Measurements from ENCODE around the gene LMBR1.
"Not testable (repeated sequence)": the region's sequence is repeated elsewhere in the genome, so short reads cannot be mapped to it uniquely, and the experiment has no call there.

The LMBR1 gene

DNA sequence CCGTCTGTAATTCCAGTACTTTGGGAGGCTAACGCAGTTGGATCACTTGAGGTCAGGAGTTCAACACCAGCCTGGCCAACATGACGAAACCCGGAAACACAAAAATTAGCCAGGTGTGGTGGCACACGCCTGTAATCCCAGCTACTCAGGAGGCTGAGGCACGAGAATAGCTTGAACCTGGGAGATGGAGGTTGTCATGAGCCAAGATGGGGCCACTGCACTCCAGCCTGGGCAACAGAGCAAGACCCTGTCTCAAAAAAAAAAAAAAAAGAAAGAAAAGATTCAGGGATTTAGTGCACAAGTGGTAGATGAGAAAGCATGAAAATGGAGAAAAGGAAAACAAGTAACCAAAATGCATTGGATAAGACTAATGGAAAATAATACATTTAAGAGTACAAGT, 49.4 kb downstream of the LMBR1 start:
- not testable (repeated sequence) for DNase-seq

DNA sequence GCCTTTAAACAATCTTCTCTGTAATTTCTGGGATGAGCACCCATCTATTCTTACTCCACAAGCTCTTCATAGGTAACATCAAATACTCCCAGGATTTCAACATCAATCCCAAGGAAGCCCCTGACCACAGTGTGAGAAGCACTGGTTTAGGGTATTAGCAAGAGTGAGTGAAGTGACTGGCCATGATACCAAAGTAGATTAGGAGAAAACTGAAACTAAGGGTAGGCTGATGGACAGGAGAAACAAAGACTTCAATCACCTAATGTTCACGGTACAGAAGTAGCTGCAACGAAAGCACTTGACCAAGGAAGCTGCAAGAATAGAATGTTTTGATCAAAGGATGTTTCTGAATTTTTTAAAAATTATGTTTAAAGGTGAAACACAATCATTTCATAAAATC, 49.8 kb downstream of the LMBR1 start:
- DNase-seq = no peak

DNA sequence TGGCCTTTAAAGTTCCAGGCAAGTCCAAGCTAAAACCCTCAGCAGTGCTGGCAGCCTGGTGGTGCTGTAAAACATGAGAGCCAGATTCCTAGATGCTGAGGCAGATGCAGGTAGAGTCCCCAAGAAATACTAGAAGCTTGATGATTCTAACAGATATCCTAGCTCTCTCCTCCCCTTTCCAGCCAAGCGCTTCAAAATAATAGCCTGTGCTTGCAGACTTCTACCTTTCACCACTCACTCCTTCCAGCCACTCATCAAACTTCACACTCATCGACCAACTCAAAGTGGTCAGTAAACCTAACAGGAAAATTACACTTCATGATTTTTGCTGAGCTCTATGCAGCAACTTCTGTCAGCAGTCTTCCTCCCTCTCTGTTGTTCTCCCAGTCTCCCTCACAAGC, 50.2 kb downstream of the LMBR1 start:
- no peak for DNase-seq

DNA sequence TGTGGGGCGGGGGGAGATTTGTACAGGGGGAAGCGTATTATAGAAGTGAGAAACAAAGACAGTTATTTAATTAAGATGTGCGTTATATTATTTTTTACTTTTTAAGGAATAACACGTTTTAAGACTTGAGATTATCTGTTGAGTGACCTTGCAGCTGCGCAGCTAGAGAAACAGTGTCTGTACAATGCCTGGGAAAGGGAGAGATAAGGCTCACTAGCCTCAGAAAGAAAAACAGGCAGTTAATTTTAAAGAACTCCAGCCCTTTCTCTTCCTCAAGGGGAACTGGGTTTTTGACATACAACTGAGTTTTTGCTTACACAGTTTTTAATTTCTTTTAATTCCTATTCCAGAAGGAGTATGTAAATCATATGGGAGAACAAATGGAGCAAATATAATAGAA, 50.7 kb downstream of the LMBR1 start:
- DNase-seq = no peak

DNA sequence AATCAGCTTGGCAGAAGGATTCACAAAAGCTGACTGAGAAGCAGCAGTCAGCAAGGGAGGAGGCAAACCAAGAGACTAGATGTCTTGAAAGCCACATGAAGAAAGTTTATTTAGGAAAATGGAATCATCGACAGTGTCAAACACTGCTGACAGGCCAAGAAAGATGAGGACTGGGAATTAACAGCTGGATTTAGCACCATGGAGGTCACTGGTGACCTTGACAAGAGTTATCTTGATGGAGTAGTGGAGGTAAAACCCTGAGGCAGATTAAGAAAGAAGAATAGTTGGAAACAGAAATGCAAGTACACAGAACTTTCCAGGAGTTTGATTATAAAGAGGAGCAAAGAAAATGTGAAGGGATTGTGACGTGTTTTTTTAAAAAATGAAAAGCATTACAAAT, 51.5 kb downstream of the LMBR1 start:
- DNase-seq = no peak

DNA sequence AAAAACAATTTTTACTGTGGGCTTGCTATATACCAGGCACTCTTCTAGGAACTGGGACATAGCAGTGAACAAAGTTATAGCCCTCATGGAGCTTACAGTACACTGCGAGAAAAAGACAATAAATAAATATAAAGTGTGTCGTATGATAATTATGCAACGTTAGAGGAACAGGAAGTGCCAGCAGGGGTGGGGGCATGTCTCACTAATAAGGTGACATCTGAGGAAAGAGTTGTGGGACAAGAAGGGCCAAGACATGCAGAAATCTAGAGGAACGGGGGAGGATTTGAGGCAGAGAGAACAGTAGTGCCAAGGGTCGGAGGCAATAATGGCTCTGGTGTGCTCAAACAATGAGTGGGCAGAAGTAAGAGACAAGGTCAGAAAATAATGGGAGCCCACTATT, 52.8 kb downstream of the LMBR1 start:
- DNase-seq = no peak

DNA sequence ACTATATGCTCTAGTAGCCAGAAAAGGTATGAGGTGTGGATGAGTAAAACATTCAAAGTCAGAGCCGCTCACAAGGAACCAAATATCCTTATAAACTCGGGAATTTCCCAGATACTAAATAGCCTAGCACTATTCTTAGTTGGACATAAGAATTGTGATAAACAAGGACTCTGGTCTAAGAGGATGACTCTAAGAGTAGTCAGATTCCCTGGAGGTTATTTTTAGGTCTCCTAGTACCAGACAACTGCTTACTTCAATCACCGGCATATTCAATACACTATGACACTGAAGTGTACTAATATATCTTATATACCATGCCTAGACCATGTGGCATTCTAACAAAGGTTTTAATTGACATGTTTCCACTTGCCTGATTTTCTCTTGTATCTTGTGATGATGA, 56.5 kb downstream of the LMBR1 start:
- no peak for DNase-seq

DNA sequence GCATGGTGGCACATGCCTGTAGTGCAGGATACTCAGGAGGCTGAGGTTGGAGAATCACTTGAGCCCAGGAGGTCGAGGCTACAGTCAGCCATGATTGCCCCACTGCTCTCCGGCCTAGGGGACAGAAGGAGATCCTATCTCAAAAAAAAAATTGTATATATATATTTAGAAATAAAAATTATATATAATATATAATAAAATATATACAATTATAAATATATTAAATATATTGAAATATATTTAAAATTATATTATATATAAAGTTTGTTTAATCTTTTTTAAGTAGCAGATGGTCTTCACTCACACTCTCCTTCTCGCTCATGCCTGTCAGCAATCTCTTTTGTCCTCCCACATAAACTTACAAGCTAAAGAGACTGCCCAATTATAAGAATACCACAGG, 58.5 kb downstream of the LMBR1 start:
- no peak for DNase-seq

DNA sequence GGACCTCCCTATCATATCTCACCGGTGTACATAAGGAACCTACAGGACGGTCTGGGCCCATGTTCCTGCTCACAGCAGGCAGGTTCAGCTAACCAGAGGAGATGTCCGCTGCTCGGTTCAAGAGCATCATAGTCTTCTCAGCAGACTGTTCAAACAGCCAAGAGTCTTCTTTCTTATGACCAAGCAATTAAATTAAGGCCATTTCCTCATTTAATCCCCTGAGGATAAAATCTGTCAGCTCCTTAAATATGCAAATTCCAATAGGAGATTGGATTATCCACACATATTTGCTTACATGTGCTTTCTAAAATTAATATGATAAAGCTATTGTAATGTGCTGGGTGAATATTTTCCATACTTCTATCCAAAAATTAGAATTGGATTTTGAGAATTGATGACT, 59.7 kb downstream of the LMBR1 start:
- DNase-seq = no peak

DNA sequence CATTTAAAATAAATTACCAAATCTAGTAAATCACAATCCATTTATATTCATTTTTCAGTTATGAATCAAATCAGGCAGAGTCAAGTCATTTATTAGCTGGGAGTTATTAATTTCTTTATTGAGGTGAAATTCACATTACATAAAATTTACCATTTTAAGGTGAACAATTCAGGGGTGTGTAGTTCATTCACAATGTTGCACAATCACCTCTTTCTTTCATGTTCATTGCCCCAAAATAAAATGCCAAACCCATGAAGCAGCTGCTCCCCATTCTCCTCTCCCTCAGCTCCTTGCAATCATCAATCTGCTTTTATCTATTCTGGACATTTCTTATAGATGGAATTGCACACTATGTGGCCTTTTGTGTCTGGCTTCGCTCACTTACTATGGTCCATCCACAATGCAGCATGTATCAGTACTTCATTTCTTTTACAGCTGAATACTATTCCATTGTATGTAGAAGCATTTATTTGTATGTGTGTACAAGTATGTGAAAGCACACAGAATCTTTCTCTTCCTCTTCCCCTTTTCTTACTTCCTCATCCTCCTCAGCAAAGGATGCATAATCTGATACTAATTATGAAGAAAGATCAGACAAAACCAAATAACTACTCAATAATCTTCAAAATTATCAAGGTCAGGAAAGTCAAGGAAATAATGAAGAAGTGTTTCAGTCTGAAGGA, 60.6 kb downstream of the LMBR1 start:
- DNase-seq = no peak

DNA sequence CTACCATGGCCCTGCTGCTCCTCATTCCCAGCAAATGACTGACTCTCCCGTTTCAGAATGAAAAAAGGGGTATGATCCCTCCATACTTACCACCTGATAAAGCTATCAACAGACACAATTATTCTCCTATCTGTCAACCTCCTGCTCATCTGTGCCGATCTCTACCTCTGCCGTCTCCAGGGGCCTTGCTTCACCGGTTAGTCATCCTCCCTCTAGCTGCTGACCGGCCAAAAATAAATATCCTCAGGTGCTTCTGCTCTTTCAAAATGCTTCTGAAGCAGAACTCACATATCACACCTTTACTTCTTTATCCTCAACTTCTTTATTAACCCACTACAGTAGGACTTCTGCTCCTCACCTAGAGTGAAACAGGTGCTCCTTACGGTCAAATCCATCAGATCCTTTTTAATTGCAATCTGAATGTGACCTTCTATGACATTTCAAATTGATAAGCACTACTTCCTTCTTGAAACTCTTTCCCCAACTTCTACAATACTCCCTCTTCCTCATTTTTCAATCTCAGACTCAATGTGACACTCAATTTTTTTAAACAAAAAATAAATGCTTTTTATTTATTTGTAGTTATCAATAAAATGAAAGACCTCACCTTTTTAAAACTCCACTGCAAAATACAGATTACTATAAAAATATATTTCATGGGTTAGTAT, 63.2 kb downstream of the LMBR1 start:
- no peak for DNase-seq

DNA sequence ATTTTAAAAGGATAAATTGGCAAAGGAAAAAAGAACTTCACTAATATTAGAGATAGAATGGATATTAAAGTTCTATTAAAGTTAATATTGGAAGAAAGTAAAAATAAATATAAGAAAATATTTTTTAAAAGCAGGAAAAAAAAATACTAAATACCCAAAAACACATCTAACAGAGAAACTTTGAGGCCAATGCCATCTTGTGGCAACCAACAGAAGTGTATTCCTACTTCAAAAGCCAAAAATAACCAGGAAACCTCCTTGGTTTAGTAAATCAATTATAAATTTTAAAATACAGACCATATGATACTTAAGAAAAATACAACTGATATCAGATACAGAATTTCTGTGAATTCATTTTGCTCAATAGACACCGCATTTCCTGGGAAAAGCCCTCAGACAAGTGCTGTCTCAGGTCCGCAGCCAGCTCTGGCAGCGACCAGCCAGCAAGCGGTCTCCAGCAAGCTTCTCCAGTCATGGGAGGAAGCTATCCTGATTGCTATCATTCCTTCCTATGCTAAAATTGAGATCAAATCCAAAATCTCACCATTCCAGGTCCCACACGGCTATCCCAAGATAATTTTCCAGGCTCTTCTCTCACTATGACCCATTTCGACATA, 65.3 kb downstream of the LMBR1 start:
- DNase-seq = no peak

DNA sequence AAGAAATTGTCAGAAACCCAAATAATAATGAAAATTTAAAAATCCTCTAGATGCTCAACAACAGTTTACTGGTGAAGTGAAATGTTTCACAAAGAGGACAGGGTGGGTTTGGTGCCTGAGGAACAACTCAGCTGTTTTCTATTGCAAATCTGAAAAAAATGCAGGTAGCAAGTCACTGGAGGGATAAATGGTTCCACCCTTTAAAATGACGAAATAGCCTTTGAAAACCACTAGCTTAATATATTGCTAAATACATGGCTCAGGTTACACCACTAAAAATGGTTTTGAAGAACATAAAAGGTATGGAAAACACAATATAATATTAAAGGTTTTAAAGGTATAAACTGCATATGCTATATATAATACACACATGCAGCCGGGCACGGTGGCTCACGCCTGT, 69.5 kb downstream of the LMBR1 start:
- no peak for DNase-seq

DNA sequence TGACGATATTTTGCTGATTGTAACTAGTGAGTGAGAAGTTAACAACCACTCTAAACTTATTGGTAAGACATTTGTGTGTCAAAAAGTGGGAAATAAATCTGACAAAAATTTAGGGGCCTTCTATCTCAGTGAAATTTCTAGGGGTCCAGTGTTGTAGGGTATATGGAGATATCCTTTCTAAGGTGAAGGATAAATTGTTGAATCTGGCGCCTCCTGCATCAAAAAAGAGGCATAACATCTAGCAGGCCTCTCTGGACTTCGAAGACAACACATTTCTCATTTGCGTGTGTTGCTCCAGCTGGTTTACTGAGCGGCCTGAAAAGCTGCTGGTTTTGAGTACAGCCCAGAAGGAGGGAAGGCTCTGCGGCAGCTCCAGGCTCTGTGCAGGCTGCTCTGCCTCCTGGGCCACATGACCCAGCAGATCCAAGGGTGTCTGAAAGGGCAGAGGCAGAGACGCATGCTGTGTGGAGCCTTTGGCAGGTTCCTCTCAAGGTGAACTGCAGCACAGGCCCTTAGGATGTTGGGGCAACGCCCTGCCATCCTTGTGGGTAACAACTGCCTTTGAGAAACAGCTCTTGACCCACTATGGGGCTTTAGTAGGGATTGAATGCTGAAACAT, 72.4 kb downstream of the LMBR1 start:
- DNase-seq = no peak

DNA sequence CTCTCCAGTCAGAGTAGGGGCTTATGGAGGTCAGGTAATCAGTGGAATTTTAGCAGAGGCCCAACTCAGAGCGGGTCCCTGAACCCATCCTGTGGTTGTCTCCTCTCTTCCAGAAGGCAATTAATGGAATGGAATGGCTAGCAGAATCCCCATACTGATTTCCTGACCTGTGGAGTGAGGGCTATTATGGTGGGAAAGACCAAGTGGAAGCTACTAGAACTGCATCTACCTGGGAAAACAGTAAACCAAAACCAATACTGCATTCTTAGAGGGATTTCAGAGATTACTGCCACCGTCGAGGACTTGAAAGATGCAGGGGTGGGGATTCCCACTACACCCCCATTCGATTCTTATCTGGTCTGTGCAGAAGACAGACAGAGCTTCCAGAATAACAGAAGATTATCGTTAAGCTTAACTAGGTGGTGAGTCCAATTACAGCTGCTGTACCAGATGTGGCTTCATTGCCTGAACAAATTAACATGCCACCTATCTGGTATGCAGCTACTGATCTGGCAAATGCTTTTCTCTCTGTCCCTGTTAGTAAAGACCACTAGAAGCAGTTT, 73.2 kb downstream of the LMBR1 start:
- DNase-seq = no peak

DNA sequence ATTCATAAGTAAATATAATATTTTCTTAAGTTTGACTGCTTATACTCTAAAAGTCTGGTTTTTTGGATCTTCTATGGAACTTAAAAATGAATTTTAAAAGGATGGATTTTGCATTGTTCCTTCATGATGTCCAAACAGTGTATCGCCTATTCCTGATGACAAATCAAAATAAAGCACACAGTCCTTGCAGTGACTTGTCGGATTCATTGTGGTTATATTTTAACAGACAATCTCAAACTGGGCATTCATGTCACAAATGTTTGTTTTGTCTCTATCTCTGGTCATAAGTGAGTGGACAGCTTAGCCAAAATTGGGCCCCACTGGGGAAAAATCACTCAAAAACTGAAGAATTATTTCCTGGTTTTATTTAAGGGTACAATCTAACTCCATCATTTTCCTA, 74.8 kb downstream of the LMBR1 start:
- no peak for DNase-seq

DNA sequence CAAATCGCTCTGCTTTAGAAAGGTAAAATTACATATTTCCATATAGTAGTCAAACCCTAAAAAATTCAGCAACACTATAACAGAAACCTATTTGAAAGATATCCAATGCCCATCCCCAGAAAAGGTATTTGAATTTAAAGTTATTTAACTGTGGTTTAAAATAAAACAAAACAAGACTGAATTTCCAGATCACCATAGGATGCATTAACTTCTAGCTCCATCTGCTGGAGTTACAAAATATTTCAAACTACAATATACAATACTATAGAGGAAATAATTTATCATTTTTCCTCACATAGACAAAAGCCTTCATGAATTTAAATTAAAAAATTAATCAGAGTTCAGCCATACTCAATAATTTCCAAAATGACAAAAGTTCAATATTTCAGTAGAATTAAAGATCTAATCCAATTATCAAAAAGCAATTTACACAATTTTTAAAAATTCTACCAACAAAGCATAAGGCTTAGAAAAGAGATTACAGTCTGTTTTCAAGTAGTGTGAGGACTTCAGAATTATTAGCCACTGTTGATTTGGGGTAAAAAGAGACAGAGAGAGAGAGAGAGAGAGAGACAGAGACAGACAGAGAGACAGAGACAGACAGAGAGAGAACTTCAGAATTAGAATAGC, 75.9 kb downstream of the LMBR1 start:
- no peak for DNase-seq

DNA sequence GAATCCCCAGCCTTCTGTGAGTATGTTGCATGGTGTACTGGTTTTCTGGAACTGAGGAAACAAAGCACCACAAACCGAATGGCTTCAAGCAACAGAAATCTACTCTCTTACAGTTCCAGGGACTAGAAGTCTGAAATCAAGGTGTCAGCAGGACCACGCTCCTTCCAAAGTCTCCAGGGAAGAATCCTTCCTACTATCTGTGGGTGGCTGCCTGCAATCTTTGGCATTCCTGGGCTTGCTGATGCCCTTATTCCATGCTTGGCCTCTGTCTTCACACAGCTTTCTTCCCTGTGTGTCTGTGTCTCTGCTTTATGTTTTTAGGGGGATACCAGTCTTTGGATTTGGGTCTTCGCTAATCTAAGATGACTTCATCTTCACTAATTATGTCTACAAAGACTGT, 81.3 kb downstream of the LMBR1 start:
- no peak for DNase-seq

DNA sequence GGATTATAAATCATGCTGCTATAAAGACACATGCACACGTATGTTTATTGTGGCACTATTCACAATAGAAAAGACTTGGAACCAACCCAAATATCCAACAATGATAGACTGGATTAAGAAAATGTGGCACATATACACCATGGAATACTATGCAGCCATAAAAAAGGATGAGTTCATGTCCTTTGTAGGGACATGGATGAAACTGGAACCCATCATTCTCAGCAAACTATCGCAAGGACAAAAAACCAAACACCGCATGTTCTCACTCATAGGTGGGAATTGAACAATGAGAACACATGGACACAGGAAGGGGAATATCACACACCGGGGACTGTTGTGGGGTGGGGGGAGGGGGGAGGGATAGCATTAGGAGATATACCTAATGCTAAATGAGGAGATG, 89.3 kb downstream of the LMBR1 start:
- DNase-seq = not testable (repeated sequence)

DNA sequence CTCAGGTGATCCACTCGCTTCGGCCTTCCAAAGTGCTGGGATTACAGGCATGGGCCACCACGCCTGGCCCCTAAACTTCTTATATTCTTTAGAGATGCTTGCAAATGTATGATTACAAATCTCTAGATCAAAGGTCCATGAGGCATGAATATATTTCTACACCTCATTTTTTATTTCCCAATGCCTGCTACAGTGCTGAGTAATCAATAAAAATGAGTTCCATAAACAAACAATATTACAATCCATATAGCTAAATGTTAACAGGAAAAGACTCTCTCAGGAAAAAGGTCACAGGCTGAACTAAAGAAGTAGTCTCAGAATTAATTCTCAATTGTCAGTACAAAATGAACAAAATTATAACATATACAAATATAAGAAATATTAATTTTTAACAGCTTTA, 90.8 kb downstream of the LMBR1 start:
- no peak for DNase-seq

DNA sequence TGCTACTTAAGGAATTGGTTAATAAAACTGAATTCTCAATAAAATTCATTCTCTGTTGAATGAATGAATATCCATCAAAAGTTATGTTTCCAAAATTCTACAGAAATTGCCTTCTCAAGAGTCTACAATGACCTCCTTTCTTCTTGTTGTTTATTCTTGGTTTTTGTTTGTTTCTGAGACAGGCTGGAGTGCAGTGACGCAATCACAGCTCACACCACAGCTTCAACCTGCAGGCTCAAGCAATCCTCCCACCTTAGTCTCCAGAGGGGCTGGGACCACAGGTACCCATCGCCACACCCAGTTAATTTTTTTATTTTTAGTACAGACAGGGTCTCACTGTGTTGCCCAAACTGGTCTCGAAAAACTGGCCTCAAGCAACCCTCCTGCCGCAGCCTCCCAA, 97.6 kb downstream of the LMBR1 start:
- DNase-seq = no peak

DNA sequence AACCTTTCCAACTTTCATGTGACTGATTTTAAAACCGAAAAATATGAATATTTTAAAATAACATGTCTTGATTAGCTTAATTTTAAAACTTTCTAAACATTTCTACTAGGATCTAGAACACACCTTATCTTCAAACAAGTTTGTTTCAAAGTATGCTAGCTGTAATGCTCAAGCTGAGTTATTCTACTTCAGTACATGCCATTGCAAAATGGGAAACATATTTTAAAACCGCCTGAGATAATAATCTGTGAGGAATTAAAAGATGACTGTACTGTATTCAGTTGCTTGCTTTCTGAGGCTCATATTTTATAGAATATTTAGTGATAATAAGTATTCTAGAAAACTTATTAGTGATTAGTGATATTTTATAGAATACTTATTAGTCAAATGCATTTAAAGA, 99.6 kb downstream of the LMBR1 start:
- DNase-seq = no peak

DNA sequence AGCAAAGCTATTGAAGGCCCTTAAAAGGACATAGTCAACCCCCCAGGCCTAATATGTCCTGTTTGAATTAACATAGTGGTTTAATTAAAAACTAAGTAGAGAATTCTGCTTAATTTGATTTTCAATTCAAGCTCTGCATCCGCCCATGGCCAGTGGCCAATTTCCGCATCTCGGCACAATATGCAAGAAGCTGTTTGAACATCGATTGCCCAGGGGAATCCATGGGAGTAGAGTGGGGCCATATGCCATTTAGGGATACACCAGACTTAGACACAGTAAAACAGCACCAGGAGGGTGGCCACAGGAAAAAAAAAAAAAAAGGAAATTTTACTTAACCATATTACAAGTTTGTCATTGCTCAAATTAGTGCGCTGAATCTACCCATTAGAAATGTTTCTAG, 100.4 kb downstream of the LMBR1 start:
- no peak for DNase-seq
